H1 (cell line): ENCODE measurements around the gene NLGN4X. TPM values are rescaled to one million over a fixed set of nuclear protein-coding genes. Genes with fewer than 3 reads are reported as not detected.

Source experiments
- CTCF ChIA-PET: fragments of 300-600 bp; sonication (Branson Sonifier 250); formaldehyde crosslinking; loops from one replicate; lab custom pipeline; 2021; ENCODE audit not compliant: partially characterized antibody; lab: Charles Lee
- POLR2A ChIA-PET: fragments of 300-600 bp; sonication (Branson Sonifier 250); formaldehyde crosslinking; loops from one replicate; lab custom pipeline; 2021; ENCODE audit warnings: inconsistent platforms; ENCODE audit not compliant: partially characterized antibody; lab: Charles Lee
- DNase-seq, 2 experiments: peaks; one replicate each; pipeline versions ENCODE4 v3.0.0 to v3.0.0-alpha.2; 2010 to 2022; ENCODE audit warnings: low spot score in 2 of 2, low read depth in 1 of 2, mixed read lengths in 1 of 2
- FAIRE-seq: peaks from 2 replicates; lab custom pipeline; 2011; peaks lifted over from hg19 to GRCh38; lab: Jason Lieb, UNC
- H2AFZ ChIP-seq: 2 replicates; pipeline ENCODE4 v1.8.1; 2012; ENCODE audit warnings: low read length, inconsistent platforms
- H2AK5ac ChIP-seq: 2 replicates; pipeline ENCODE4 v1.6.1; 2013; ENCODE audit warnings: low read depth, low read length
- H2BK120ac ChIP-seq: replicated peaks from 2 replicates; pipeline ENCODE3; 2013; ENCODE audit warnings: low read depth, low read length, inconsistent platforms
- H2BK12ac ChIP-seq: 2 replicates; pipeline ENCODE4 v1.6.1; 2013; ENCODE audit warnings: low read depth, low read length
- H2BK15ac ChIP-seq: 2 replicates; pipeline ENCODE4 v1.6.1; 2013; ENCODE audit warnings: low read length
- H2BK20ac ChIP-seq: 2 replicates; pipeline ENCODE4 v1.6.1; 2013; ENCODE audit warnings: low read length
- H2BK5ac ChIP-seq: 2 replicates; pipeline ENCODE4 v1.6.1; 2013; ENCODE audit warnings: low read depth, low read length
- H3K14ac ChIP-seq: 2 replicates; pipeline ENCODE4 v1.6.1; 2013; ENCODE audit warnings: inconsistent platforms; ENCODE audit not compliant: insufficient read length
- H3K18ac ChIP-seq: 2 replicates; pipeline ENCODE4 v1.6.1; 2013; ENCODE audit warnings: low read length; ENCODE audit errors: extremely low read depth
- H3K23ac ChIP-seq: 2 replicates; pipeline ENCODE4 v1.6.1; 2013; ENCODE audit warnings: inconsistent platforms; ENCODE audit not compliant: insufficient read length
- H3K23me2 ChIP-seq: 2 replicates; pipeline ENCODE4 v1.6.1; 2013; ENCODE audit warnings: low read depth, low read length
- H3K27ac ChIP-seq: 2 replicates; pipeline ENCODE4 v1.6.1; 2011; ENCODE audit warnings: low read depth, low read length, inconsistent platforms
- H3K27me3 ChIP-seq, 4 experiments: replicated peaks in 1 of 4; 1 replicate in 1 of 4; 2 replicates in 3 of 4; pipeline versions ENCODE4 v1.6.1 to v1.8.1; 2011 to 2013; ENCODE audit warnings: low read length in 3 of 4, mild to moderate bottlenecking in 3 of 4, inconsistent platforms in 2 of 4, mixed read lengths in 2 of 4, moderate library complexity in 1 of 4; ENCODE audit not compliant: control insufficient read depth in 3 of 4, insufficient read depth in 3 of 4; ENCODE audit errors: extremely low read depth in 1 of 4
- H3K36me3 ChIP-seq, 4 experiments: 2 replicates each; pipeline versions ENCODE4 v1.6.1 to v1.8.1; 2011 to 2013; ENCODE audit warnings: mild to moderate bottlenecking in 4 of 4, low read length in 3 of 4, moderate library complexity in 2 of 4, control low read depth in 1 of 4, inconsistent platforms in 1 of 4; ENCODE audit not compliant: insufficient read depth in 4 of 4, control insufficient read depth in 2 of 4
- H3K4ac ChIP-seq: replicated peaks from 2 replicates; pipeline ENCODE3; 2013; ENCODE audit warnings: low read length, low read depth, mixed read lengths, inconsistent platforms; ENCODE audit not compliant: insufficient read length
- H3K4me1 ChIP-seq, 4 experiments: replicated peaks in 1 of 4; 1 replicate in 1 of 4; 2 replicates in 3 of 4; pipeline versions ENCODE4 v1.6.1 to v1.8.1; 2011 to 2013; ENCODE audit warnings: low read length in 3 of 4, inconsistent platforms in 2 of 4, mixed read lengths in 1 of 4; ENCODE audit not compliant: insufficient read depth in 4 of 4, control insufficient read depth in 3 of 4
- H3K4me2 ChIP-seq, 2 experiments: 2 replicates each; pipeline versions ENCODE4 v1.6.1 to v1.8.1; 2011 to 2013; ENCODE audit warnings: low read depth in 2 of 2, low read length in 2 of 2, control low read depth in 1 of 2, inconsistent platforms in 1 of 2, mild to moderate bottlenecking in 1 of 2; ENCODE audit not compliant: insufficient read depth in 1 of 2
- H3K4me3 ChIP-seq, 4 experiments: fragments of 200-600, 300-600 bp in 1 of 4; sonication (generic), shearing (Covaris generic), sonication (Bioruptor Twin) in 1 of 4; 2 replicates each; pipeline versions ENCODE4 v1.5.1 to v1.8.1; 2011 to 2016; ENCODE audit warnings: low read length in 4 of 4, low read depth in 3 of 4, control low read depth in 2 of 4, inconsistent platforms in 2 of 4, mild to moderate bottlenecking in 2 of 4, mixed read lengths in 1 of 4, moderate library complexity in 1 of 4; ENCODE audit not compliant: insufficient read depth in 2 of 4; ENCODE audit errors: extremely low read depth in 1 of 4
- H3K56ac ChIP-seq: replicated peaks from 2 replicates; pipeline ENCODE3; 2013; ENCODE audit warnings: low read depth, mild to moderate bottlenecking, mixed read lengths, low read length, inconsistent platforms; ENCODE audit not compliant: insufficient read length
- H3K79me1 ChIP-seq: 2 replicates; pipeline ENCODE4 v1.6.1; 2013; ENCODE audit warnings: low read depth, low read length, control low read depth
- H3K79me2 ChIP-seq, 2 experiments: 2 replicates each; pipeline versions ENCODE4 v1.6.1 to v1.8.1; 2012 to 2013; ENCODE audit warnings: low read length in 2 of 2, mild to moderate bottlenecking in 2 of 2, inconsistent platforms in 1 of 2; ENCODE audit not compliant: insufficient read depth in 2 of 2, control insufficient read depth in 1 of 2
- H3K9ac ChIP-seq, 4 experiments: replicated peaks in 1 of 4; 1 replicate in 1 of 4; 2 replicates in 3 of 4; pipeline versions ENCODE4 v1.6.1 to v1.8.1; 2011 to 2013; ENCODE audit warnings: low read depth in 3 of 4, low read length in 3 of 4, control low read depth in 2 of 4, mild to moderate bottlenecking in 2 of 4, moderate library complexity in 2 of 4, inconsistent platforms in 1 of 4; ENCODE audit errors: extremely low read depth in 1 of 4
- H3K9me3 ChIP-seq, 2 experiments: 2 replicates each; pipeline versions ENCODE4 v1.6.1 to v1.8.1; 2012 to 2013; ENCODE audit warnings: mild to moderate bottlenecking in 2 of 2, moderate library complexity in 2 of 2, control low read depth in 1 of 2, inconsistent platforms in 1 of 2, low read depth in 1 of 2, low read length in 1 of 2, mixed read lengths in 1 of 2; ENCODE audit not compliant: insufficient read depth in 2 of 2
- H4K20me1 ChIP-seq, 2 experiments: replicated peaks in 1 of 2; 2 replicates each; pipeline versions ENCODE3 to v1.8.1; 2011 to 2013; ENCODE audit warnings: inconsistent platforms in 2 of 2, low read length in 2 of 2, mild to moderate bottlenecking in 1 of 2; ENCODE audit not compliant: insufficient read depth in 2 of 2, control insufficient read depth in 1 of 2
- H4K5ac ChIP-seq: 2 replicates; pipeline ENCODE4 v1.6.1; 2013; ENCODE audit warnings: low read length, low read depth, mixed read lengths, inconsistent platforms; ENCODE audit not compliant: insufficient read length
- H4K8ac ChIP-seq: 2 replicates; pipeline ENCODE4 v1.8.0; 2013; ENCODE audit warnings: mild to moderate bottlenecking, moderate library complexity, low read length, inconsistent platforms; ENCODE audit not compliant: insufficient read depth; ENCODE audit errors: extremely low read depth
- H4K91ac ChIP-seq: replicated peaks from 2 replicates; pipeline ENCODE3; 2013; ENCODE audit warnings: low read length, mixed read lengths, inconsistent platforms; ENCODE audit not compliant: insufficient read length
- MAX ChIP-seq: IDR thresholded peaks from 2 replicates; pipeline ENCODE4 v1.6.1; 2012; ENCODE audit warnings: inconsistent platforms
- TBP ChIP-seq: IDR thresholded peaks from 2 replicates; pipeline ENCODE4 v1.6.1; 2011; ENCODE audit warnings: low read depth, low read length, improper control_type of control experiment
- ZNF274 ChIP-seq: IDR thresholded peaks from 2 replicates; pipeline ENCODE4 v1.7.0; 2012; ENCODE audit warnings: low read length, borderline replicate concordance; ENCODE audit errors: extremely low read depth
- WGBS, 2 experiments: shearing (Covaris generic) in 1 of 2; methylation state at CpG; one replicate each; pipeline versions ENCODE4 v1.1.6 to v1.1.7; 2013 to 2015; ENCODE audit warnings: low lambda C conversion rate in 2 of 2, mixed read lengths in 2 of 2, inconsistent platforms in 1 of 2, low coverage in 1 of 2, missing lambda C conversion rate in 1 of 2; ENCODE audit not compliant: insufficient replicate concordance in 2 of 2, insufficient coverage in 1 of 2, insufficient read length in 1 of 2; ENCODE audit errors: extremely low coverage in 1 of 2, missing lambda C conversion rate in 1 of 2; 5-methylcytosine and 5-hydroxymethylcytosine counted together
- polyA plus RNA-seq, 7 experiments: library from polyadenylated mRNA; depleted of rRNA in 3 of 7; stranded (reverse) in 5 of 7; unstranded in 2 of 7; fragments of >200 nt in 5 of 7; fragments of 200-250 nt in 2 of 7; gene quantifications; 1 replicate in 5 of 7; 2 replicates in 1 of 7; 4 replicates in 1 of 7; pipeline versions ENCODE4 v1.2.1 to v1.2.3, GENCODE V29; 2011 to 2013; ENCODE audit warnings: missing spikeins in 2 of 7, mixed read lengths in 2 of 7
- total RNA-seq: library from RNA; stranded (reverse); fragmentation: NEBNext Ultra II Directional; extraction: Animal tissue kit (Norgen Biotek cat#: 25700); gene quantifications from 2 replicates; pipeline ENCODE4 v1.2.1, GENCODE V29; 2021

The NLGN4X gene
- total and polyA plus RNA-seq, 2 of the 8 experiments (the other 6 are each of a cell fraction or from before 2014, with no cell fraction given): 104 to 124 TPM

- no peak overlapping the region for H3K4me2 ChIP-seq
- H4K5ac ChIP-seq: no peak overlapping the region
- H3K27ac ChIP-seq: no peak overlapping the region
- H3K4me1 ChIP-seq: no peaks in the 10 kb centered on the region
- H2BK20ac ChIP-seq: no peak overlapping the region
- H3K23ac ChIP-seq: no peak overlapping the region
- no peaks in the 10 kb centered on the region for H3K79me2 ChIP-seq
- H4K91ac ChIP-seq: no peak overlapping the region
- no peak overlapping the region for H3K4me3 ChIP-seq
- H2BK12ac ChIP-seq: no peak overlapping the region
- DNase-seq (no peak), FAIRE-seq (no peak)
- no peak overlapping the region for H3K14ac ChIP-seq
- H3K18ac ChIP-seq: no peak overlapping the region
- TF ChIP-seq TBP (no peak), MAX (no peak), ZNF274 (no peak)
- no peaks in the 10 kb centered on the region for H3K27me3 ChIP-seq
- no peak overlapping the region for H2BK5ac ChIP-seq
- no peak overlapping the region for H2AK5ac ChIP-seq
- no peaks in the 10 kb centered on the region for H3K36me3 ChIP-seq
- 86% methylated on average over 1 of the region's 2 CpGs; no CpG with 5 or more reads in 1 of the 2 experiments for WGBS, 2 experiments
- no peaks in the 10 kb centered on the region for H4K20me1 ChIP-seq
- no peak overlapping the region for H3K56ac ChIP-seq
- CTCF ChIA-PET: no interaction called here
- no peak overlapping the region for H2AFZ ChIP-seq
- no peak overlapping the region for H3K4ac ChIP-seq
- no peaks in the 10 kb centered on the region for H3K79me1 ChIP-seq
- H4K8ac ChIP-seq: no peak overlapping the region
- no peak overlapping the region for H2BK15ac ChIP-seq
- H3K23me2 ChIP-seq: no peaks in the 10 kb centered on the region
- H3K9ac ChIP-seq: no peak overlapping the region
- H2BK120ac ChIP-seq: no peak overlapping the region
- no peaks in the 10 kb centered on the region for H3K9me3 ChIP-seq
- POLR2A ChIA-PET: no interaction called here
These were observed 375.7 kb downstream of the NLGN4X start for GRCh38 chrX:5852941-5853340.
